GM19023 (cell line): ENCODE measurements around the gene CNGA1.

Experiments used
- ATAC-seq: cut with Tn5 transposase; IDR thresholded peaks from one replicate; pipeline ENCODE4 v1.9.1; 2021; ENCODE audit warnings: mild to moderate bottlenecking, moderate library complexity; ENCODE audit not compliant: unreplicated experiment

CNGA1 gene

GRCh38 chr4:48016141-48017107 lies at the start of gene CNGA1, which contains the start of gene NIPAL1:
CNGA1 (minus strand) TSS chr4:48016681; CDS start chr4:47952689, 63,992 bp downstream.
NIPAL1 (plus strand) TSS chr4:48016772; CDS start chr4:48016840, 68 bp downstream.
- peak; percentile 86 for ATAC-seq

DNA sequence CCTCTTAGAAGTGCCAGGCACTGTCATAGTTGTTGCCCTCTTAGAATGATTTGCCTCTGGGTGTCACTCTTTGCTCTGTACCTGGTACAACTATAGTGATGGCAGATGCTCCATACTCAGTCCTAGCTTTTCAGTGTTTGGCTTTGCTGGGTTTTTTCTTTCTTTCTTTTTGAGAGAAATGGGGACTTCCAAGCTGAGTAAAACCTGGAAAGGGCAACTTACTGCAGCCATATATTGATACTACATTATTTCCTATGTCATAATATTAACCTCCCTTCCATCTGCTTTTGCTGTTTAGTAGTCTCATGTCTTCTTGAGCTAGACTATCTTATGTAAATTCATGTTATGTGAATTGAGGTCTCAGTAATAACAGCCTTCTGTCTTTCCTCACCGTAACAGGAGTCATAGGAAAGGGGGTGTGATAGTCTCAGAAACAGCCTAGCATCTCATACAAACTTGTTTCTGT lies 49.1 kb upstream of the CNGA1 start:
- peak; percentile 59 for ATAC-seq

DNA sequence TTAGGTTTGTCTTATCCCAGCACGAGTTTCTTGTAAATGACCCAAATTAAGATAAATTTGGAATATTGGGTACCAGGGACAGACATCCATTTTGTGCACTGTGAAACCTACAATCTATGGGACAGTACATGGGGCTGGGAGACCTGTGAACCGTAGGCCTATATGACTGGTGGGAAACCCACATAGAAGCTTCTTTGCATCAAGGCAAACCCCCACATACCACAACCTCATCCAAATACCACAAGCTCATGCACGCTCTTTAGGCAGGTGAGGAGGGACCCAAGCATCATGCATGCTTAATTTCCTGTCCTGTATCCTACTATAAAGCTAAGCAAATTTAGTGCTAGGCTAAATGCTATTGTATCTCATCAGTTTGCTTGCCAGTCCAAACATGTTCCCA lies 47.9 kb upstream of the CNGA1 start:
- peak; percentile 45 for ATAC-seq

DNA sequence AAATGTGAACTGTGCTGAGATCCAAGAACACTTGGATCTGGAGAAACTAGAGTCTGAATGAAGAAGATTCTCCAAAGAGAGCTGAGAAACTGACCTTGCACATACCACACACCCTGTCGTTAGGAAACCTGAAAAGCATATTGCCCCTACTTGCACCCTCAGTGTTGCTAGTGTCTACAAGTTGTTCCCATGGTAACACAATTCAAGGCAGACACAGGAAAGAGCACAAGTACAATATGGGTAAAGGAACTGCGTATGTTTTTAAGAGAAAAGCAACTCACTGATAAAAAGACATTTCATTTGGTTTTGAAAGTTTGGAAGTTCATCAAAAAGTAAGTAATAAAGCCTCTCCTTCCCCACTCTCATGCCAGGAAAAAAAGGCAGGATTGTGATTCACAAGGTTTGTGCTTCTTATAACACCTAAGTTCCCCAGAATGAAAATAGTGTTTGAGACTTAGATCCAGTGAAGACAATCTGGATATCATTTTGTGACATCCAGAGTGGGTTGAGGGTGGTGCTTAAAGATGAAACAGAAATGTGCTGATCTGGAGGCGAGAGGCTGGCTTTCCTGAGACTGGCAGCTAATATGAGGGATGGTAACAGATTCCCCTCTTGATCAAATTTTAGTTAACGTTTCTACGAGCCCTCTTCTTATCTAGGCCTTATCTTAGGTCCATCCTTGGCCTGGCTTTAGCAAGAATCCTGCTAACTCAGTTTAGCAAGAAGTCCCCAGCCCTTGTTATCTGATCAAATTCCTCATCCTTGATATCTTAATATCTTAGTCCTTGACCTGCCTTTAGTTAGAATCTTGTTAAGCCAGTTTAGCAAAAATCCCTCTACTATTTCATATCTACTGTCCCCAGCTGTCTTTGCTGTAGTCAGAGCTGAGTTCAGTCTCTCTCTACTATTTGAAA lies 42.4 kb upstream of the CNGA1 start:
- no peak for ATAC-seq

GRCh38 chr4:48051078-48051477 lies 34.6 kb upstream of the CNGA1 start:
- no peak for ATAC-seq

DNA sequence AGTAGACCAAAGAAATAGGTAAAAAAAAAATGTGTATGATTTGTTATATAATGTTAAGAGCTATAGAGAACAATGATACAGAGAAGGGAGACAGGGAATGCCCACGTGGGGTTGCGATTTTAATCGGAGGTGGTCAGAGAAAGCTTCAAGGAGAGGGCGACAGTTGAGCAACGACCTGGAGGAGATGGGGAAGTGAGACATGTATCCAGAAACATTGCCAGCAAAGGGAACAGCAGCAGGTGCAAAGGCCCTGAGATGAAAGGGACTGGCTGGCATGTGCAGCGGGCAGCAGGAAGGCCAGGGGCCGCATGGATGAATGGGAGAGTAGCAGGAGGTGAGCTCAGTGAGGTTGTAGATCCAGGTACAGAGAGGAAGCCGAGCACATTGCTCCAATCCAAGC lies 33.0 kb upstream of the CNGA1 start:
- ATAC-seq: no peak

DNA sequence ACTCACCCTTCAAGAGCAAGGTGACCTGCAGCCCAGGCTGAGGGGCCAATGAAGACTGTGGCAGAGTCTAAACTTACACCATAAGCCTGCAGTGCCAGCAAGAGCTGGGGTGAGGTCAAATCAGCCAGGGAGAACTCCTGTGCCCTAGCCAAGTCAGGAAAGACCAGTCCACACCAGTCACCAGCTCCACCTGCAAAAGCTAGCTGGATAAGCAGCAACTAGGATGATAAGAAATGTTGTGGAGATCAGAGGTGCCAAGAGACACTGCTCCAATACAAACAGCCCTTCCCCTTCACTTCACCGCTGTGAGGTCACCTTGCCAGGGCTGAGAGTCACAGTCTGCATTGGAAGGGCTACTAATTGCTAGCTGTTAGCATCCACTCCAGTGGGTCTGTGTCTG lies 31.4 kb upstream of the CNGA1 start:
- no peak for ATAC-seq

DNA sequence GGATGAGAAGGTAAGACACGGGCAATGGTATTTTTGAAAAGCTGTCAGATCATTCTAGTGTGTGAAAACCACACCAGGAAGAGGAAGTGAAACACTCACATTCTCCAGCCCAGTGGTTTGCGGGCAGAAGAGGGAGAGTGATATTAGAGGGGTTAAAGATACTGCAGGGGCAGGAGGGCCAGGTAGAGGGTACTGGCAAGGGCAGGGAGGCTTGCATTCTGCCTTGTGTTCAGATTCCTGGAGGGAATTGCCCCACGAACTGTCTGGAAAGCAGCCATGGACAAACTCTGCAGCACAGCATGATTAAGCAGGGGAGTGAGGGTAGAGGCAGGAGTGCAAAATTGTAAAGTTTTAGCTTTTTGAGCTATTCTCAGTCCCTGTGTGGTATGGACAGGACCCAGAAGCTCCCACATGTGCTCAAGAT lies 31.0 kb upstream of the CNGA1 start:
- peak; percentile 98 for ATAC-seq

GRCh38 chr4:48046059-48046458 lies 29.6 kb upstream of the CNGA1 start:
- ATAC-seq: no peak

GRCh38 chr4:48044298-48044697 lies 27.8 kb upstream of the CNGA1 start:
- no peak for ATAC-seq

DNA sequence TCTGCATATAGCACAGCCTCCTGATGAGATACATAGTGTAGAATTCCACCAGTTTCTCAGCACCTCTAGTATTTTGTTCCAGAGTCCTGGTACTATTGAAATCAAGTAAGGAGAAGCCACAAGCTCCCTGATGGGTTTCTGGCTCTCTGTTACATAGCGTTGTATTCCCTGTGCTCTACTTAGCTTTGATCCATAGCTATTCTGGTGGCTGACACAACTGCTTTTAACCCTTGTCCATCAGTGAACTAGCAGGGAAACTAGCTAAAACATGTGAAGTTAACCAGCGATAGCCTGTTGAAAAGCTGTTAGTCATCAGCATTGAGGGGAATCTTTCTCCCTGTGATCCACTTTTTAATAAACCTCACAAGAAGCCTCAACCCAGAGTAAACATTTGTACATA lies 27.0 kb upstream of the CNGA1 start:
- no peak for ATAC-seq

DNA sequence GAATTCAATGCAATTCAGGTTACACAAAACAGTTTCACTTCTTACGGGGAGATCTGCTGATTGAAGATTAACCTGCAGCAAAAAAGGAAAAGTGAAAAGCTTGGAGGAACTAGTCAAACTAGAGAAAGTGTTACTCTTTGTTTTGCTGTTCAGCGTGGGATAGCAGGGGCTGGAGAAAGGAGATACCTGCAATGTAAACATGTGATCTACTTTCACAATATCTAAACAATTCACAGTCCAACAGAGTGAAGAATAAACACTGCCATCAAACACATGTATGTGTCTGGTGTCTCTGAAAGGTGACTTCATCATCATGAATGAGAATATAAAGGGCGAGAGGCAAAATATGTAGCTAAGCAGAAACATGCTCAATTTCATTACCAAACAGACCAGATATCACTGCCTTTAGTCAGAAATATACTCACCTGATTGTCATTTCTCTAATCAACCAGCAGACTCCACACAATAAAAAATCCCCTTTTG lies 26.5 kb upstream of the CNGA1 start:
- no peak for ATAC-seq

DNA sequence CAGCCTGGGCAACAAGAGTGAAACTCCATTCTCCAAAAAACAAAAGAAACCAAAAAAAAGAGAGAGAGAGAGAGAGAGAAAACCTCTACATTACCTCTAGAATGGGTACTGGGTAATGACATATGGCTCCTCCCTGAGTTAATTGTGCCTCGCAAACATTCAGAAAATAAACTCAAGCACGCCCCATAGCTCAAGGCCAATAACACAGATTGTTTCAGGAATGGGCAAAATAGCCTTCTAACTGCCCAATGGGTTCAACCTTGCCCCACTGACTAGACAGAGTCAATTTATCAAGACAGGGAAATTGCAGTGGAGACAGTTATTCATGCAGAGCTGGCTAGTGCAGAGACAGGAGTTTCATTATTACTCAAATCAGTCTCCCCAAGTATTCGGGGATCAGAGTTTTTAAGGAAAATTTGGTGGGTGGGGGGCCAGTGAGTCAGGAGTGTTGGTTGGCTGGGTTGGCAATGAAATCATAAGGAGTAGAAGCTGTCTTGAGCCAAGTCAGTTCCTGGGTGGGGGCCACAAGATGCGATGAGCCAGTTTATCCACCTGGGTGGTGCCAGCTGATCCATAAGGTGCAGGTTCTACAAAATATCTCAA lies 25.2 kb upstream of the CNGA1 start:
- no peak for ATAC-seq

DNA sequence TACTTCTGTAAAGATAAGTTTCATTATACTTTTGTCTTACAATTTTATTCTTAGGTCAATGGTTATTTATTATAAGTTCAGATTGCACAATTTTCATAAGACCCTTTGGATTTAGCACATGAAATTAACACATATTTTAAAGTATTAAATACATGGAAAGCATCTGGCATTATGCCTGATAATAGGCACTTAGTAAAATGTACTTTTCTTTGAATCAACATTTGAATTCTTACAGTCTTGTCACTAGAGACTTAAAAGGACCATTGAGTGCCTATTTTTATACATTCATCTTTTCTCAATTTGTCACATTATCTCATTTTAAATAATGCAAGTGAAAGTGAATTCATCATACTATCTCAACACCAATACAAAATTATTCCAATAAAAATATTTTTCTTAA lies 23.1 kb upstream of the CNGA1 start:
- ATAC-seq: no peak

DNA sequence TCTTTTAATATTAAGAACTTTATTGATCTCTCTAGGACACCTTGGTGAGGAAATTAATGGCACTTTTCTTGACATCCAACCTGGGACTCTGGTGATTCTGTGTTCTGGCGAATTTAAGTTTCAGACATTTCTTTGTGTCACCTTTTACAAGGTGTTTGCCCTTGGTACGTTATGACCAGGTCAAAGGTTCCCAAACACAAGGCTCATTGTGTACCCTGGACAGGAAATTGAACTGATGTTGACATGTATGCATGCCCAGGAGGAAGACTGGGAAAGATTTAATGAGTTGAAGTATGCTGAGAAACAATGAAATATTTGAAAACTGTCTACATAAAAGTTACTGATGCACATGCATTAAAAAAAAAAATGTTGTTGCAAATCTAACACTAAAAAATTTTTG lies 22.2 kb upstream of the CNGA1 start:
- no peak for ATAC-seq

- no peak for ATAC-seq
These were observed 20.6 kb upstream of the CNGA1 start for GRCh38 chr4:48037117-48037462.

- no peak for ATAC-seq
These were observed 19.5 kb upstream of the CNGA1 start for GRCh38 chr4:48035952-48036351.

DNA sequence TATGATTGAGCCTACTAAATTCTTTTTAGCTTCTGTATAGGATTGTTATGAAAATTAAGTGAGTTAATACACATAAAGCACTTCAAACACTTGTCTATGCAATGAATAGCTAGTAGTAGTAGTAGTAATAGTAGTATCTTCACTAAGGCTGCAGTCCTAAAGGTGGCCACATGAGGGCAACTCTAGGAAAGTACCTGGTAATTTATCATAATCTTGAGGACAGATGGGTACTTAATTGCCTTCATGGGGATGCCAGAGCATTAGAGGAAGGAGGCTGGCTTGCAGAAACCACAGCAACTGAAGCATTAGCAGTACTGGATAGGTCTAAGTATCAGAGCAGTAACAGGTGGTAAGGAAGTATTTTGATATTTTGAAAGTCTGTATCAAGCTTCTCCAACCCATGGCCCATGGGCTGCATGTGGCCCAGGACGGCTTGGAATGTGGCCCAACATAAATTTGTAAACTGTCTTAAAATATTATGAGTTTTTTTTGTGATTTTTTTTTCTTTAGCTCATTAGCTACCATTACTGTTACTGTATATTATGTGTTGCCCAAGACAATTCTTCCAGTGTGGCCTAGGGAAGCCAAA lies 17.4 kb upstream of the CNGA1 start:
- ATAC-seq: no peak

- ATAC-seq: no peak
These were observed 16.9 kb upstream of the CNGA1 start for GRCh38 chr4:48033412-48033811.

DNA sequence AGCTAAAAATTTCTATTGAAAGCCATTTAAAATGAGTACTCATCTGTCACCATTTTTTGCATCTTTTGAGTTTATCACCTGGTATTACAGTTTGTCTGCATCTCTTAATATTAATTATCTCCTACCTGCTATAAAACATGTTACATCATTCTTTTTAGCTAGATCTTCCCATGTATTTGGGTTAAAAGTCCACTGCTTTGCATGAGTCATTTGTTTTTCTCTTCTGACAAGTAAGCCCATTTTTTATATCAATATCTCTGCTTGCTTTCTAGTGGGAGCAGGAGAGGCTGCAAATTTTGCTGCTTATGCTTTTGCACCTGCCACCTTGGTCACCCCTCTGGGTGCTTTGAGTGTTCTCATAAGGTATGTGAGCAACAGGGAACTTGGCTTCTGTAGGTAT lies 16.2 kb upstream of the CNGA1 start:
- no peak for ATAC-seq
